SJSA1 (cell line): ENCODE measurements around the gene MRPS27. TPM values are rescaled to one million over a fixed set of nuclear protein-coding genes. Genes with fewer than 3 reads are reported as not detected.

Experiments
- DNase-seq, 2 experiments: peaks; one replicate each; pipeline ENCODE4 v3.0.0-alpha.2; 2015 to 2020; ENCODE audit warnings: low spot score in 2 of 2, low read depth in 1 of 2
- H3K27ac ChIP-seq: fragments of 250-450 bp; sonication (Bioruptor Pico); 2 replicates; pipeline ENCODE4 v1.5.1; 2020; ENCODE audit warnings: mild to moderate bottlenecking, moderate library complexity
- H3K27me3 ChIP-seq: fragments of 250-450 bp; sonication (Bioruptor Pico); replicated peaks from 2 replicates; pipeline ENCODE4 v1.5.1; 2020; ENCODE audit warnings: mild to moderate bottlenecking, moderate library complexity
- H3K36me3 ChIP-seq: fragments of 250-450 bp; sonication (Bioruptor Pico); 2 replicates; pipeline ENCODE4 v1.5.1; 2020; ENCODE audit warnings: mild to moderate bottlenecking
- H3K4me1 ChIP-seq: fragments of 250-450 bp; sonication (Bioruptor Pico); replicated peaks from 2 replicates; pipeline ENCODE4 v1.6.1; 2021; ENCODE audit warnings: mild to moderate bottlenecking
- H3K4me3 ChIP-seq: fragments of 250-450 bp; sonication (Bioruptor Pico); 2 replicates; pipeline ENCODE4 v1.5.1; 2020; ENCODE audit warnings: mild to moderate bottlenecking
- H3K9me3 ChIP-seq: fragments of 250-450 bp; sonication (Bioruptor Pico); replicated peaks from 2 replicates; pipeline ENCODE4 v1.5.1; 2020; ENCODE audit warnings: mild to moderate bottlenecking
- total RNA-seq: library from RNA; depleted of rRNA; stranded (reverse); fragments of >200 nt; shearing (Covaris generic); gene quantifications from 2 replicates; pipeline ENCODE4 v1.2.3, GENCODE V29; 2014

Gene MRPS27
- total RNA-seq, 1 experiment from 2014 or later, result 57.3 TPM

DNA sequence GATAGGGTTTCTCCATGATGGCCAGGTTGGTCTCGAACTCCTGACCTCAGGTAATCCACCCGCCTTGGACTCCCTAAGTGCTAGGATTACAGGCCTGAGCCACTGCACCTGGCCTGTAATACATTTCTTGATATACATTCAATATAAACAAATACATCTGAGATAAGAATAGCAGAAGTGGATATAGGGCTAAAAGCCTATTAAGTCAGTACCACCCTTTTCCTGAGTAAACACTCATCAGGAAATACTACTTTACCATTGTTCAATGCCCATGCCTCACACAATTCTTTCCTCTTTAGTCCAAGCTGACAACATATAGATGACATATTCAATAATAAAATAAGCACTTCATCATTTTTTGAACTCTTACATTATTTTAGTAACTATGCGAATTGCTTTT, 64.8 kb downstream of the MRPS27 start:
- no peak overlapping the region for H3K27ac ChIP-seq
- no peaks in the 10 kb centered on the region for H3K27me3 ChIP-seq
- no peak for DNase-seq
- H3K9me3 ChIP-seq, result no peaks in the 10 kb centered on the region
- H3K4me3 ChIP-seq, result no peak overlapping the region
- 0 out of 2 replicates have a peak, but pooled peaks cover 4% of the 10 kb centered on the region for H3K4me1 ChIP-seq
- peaks cover 4% of the 10 kb centered on the region; the same call in 1 of the 2 replicates for H3K36me3 ChIP-seq

DNA sequence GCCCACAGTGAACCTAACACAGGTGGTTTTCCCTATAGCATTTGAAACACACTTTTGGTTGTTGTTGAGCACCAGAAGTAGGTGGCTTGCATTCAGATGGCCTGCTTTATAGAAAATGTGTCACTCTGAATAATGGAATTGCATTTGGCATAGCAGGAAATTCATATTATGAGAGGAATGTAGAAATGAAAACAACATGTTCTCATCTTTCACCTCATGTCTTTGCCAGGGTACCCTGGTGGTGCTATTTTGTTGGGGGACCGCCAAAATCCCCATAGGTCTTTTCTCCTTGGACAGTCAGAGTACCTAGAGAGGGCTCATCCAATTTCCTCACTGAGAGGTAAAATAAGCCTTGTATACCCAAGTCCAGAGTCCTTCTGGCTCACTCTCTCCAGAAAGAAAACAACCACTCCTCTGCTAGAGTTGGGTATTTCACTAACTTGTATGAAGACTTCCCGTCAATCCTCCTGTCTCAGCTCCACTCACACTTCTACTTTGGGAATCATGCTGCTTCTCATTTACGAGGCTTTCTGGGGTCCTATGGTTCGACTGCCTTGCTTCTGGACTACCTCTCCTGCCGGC, 67.4 kb downstream of the MRPS27 start:
- H3K4me3 ChIP-seq, result no peak overlapping the region
- no peak for DNase-seq
- H3K27ac ChIP-seq, result no peak overlapping the region
- peaks cover 4% of the 10 kb centered on the region; the same call in 1 of the 2 replicates for H3K36me3 ChIP-seq
- H3K27me3 ChIP-seq, result no peaks in the 10 kb centered on the region
- H3K4me1 ChIP-seq, result peaks cover 19% of the 10 kb centered on the region
- no peaks in the 10 kb centered on the region for H3K9me3 ChIP-seq

- H3K4me3 ChIP-seq, result no peak overlapping the region
- no peaks in the 10 kb centered on the region for H3K27me3 ChIP-seq
- H3K4me1 ChIP-seq, result peaks cover 26% of the 10 kb centered on the region
- DNase-seq, result no peak
- H3K9me3 ChIP-seq, result no peaks in the 10 kb centered on the region
- no peak overlapping the region for H3K27ac ChIP-seq
- peaks cover 4% of the 10 kb centered on the region; the same call in 1 of the 2 replicates for H3K36me3 ChIP-seq
Measured at GRCh38 chr5:72252008-72252407, 68.0 kb downstream of the MRPS27 start.

GRCh38 chr5:72251386-72251785, 68.7 kb downstream of the MRPS27 start:
- H3K27ac ChIP-seq, result no peak overlapping the region
- H3K9me3 ChIP-seq, result no peaks in the 10 kb centered on the region
- H3K4me1 ChIP-seq, result peaks cover 29% of the 10 kb centered on the region

DNA sequence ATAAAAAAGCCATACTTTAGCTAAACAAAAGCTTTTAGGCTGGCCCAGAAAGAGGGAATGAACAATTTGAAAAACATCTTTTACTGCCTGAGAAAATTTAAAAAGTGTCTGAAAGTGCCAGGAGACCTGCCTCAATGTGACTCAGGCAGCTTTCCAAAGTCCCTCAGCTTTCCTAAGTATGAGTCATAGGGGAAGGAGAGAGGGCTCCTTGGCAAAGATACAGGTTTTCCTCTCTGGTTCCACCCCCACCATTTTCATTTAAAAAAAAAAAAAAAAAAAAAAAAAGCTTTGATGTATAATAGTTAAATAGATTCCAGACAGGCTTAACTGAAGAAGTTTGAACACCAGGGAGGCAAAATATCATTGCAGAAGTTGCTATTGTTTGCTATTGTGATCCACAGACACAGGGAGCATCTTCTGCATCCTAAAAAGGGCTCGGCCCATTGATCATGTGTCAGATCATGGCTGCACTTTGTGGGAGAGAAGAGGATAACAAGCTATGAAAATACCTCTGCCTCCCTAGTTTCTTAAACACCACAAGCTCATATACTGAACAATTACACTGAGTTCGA, 71.5 kb downstream of the MRPS27 start:
- Histone ChIP-seq H3K4me3 (no peak overlapping the region), H3K27ac (peak overlapping the region; percentile 29), H3K36me3 (no peaks in the 10 kb centered on the region), H3K4me1 (peaks cover 46% of the 10 kb centered on the region), H3K9me3 (no peaks in the 10 kb centered on the region), H3K27me3 (no peaks in the 10 kb centered on the region)
- peak; percentile 75 to 89 for DNase-seq

More at GRCh38 chr5:72251386-72251785, 68.7 kb downstream of the MRPS27 start:
- Histone ChIP-seq H3K27me3 (no peaks in the 10 kb centered on the region), H3K36me3 (peaks cover 4% of the 10 kb centered on the region; the same call in 1 of the 2 replicates), H3K4me3 (no peak overlapping the region)
- no peak for DNase-seq

GRCh38 chr5:72246954-72247442, 73.0 kb downstream of the MRPS27 start:
- no peaks in the 10 kb centered on the region for H3K9me3 ChIP-seq
- H3K4me1 ChIP-seq, result peaks cover 58% of the 10 kb centered on the region
- peak in 1 of 2 experiments; percentile 83 for DNase-seq
- H3K27ac ChIP-seq, result peak overlapping the region; percentile 60
- no peaks in the 10 kb centered on the region for H3K27me3 ChIP-seq
- no peak overlapping the region for H3K4me3 ChIP-seq
- no peaks in the 10 kb centered on the region for H3K36me3 ChIP-seq

DNA sequence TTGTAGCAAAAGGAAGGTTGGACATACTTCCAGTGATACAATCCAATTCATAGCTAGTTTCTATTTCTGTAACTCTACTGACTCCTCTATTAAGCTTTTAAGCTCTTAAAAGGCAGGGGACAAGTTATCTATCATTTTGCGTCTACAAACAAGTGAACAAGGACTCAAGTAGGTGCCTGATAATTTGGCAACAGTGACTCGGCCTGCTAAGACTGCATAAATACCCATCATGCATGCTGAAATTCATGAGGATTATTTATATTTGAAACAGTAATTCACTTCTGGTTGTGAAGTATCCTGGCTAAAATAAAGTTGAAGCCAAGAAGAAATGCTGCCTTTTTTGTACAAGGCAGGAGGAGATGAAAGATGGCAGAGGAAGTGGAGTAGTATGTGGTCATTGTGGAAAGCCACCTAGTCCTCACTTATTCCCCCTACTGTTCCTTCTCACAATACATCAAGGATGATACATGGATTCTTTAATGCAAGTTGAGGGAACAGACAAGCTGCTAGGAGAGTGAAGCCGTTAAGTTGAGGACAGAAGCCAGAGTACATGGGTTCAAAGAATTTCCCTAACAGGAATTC, 74.0 kb downstream of the MRPS27 start:
- peak in 1 of 2 experiments; percentile 30 for DNase-seq
- Histone ChIP-seq H3K4me3 (no peak overlapping the region), H3K27ac (peak overlapping the region; percentile 60), H3K9me3 (no peaks in the 10 kb centered on the region), H3K27me3 (no peaks in the 10 kb centered on the region), H3K36me3 (no peaks in the 10 kb centered on the region; the same call in 1 of the 2 replicates), H3K4me1 (peaks cover 58% of the 10 kb centered on the region)

DNA sequence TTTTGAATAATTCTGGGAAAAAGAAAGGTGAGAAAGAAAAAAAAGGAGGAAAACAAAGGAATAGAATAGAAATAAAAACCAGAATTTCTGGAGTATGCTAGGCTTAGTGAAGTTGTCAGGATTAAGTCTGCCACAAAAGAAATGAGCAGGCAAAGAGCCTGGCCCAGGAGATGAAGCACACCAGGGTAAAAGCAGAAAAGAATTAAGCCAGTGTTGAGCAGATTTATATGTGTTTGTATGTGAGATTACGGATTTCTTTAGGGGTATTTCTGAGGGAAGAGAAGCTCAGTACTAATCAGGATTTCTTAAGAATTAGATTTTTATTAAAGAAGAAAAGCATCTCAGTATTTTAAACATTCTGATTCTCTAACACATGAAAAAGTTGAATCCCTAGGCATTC, 74.5 kb downstream of the MRPS27 start:
- Histone ChIP-seq H3K4me3 (no peak overlapping the region), H3K27me3 (no peaks in the 10 kb centered on the region), H3K9me3 (no peaks in the 10 kb centered on the region), H3K4me1 (peaks cover 58% of the 10 kb centered on the region), H3K36me3 (no peaks in the 10 kb centered on the region; the same call in 1 of the 2 replicates), H3K27ac (peak overlapping the region; percentile 60)
- DNase-seq, result no peak

GRCh38 chr5:72244862-72245371, 75.1 kb downstream of the MRPS27 start:
- DNase-seq, result peak in 1 of 2 experiments; percentile 34
- Histone ChIP-seq H3K9me3 (no peaks in the 10 kb centered on the region), H3K4me3 (no peak overlapping the region), H3K4me1 (peaks cover 58% of the 10 kb centered on the region), H3K27ac (no peak overlapping the region), H3K27me3 (no peaks in the 10 kb centered on the region), H3K36me3 (no peaks in the 10 kb centered on the region; the same call in 1 of the 2 replicates)

- no peak for DNase-seq
- Histone ChIP-seq H3K4me3 (no peak overlapping the region), H3K9me3 (no peaks in the 10 kb centered on the region), H3K4me1 (peaks cover 52% of the 10 kb centered on the region), H3K27me3 (no peaks in the 10 kb centered on the region), H3K27ac (no peak overlapping the region), H3K36me3 (no peaks in the 10 kb centered on the region; the same call in 1 of the 2 replicates)
Measured at GRCh38 chr5:72243706-72244105, 76.3 kb downstream of the MRPS27 start.

DNA sequence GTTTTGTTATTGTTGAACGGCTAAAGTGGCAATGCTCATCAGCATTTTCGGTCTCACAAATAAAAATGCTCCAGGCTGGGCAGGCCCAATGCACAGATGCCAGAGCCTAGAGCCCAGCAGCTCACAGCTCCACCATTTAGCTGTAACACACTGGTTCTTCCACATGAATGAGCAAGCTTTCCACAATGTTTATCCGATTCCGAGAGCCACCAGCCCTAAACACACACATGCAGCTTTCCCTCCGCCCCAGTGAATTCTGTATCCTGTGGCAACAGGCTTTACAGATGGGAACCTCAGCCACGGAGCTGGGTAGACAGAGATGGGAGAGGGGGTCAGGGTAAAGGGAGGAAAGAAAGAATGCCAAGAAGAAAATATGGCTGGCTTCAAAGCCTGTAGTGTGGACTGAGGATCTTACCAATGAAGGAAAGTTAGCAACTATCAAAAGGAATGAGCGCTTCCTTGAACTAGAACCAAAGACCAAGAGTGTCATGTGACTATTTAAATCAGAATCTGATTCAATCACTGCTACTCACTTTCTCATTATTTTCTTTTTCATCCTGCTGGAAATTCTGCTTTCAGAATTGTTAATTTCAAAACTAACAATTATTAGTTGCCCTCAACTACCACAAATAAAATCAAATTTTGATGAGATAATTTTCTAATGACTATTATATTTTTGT, 77.1 kb downstream of the MRPS27 start:
- H3K4me1 ChIP-seq, result peaks cover 46% of the 10 kb centered on the region
- H3K4me3 ChIP-seq, result no peak overlapping the region
- H3K27me3 ChIP-seq, result no peaks in the 10 kb centered on the region
- peak; percentile 48 to 56 for DNase-seq
- H3K36me3 ChIP-seq, result no peaks in the 10 kb centered on the region; the same call in 1 of the 2 replicates
- H3K9me3 ChIP-seq, result no peaks in the 10 kb centered on the region
- H3K27ac ChIP-seq, result no peak overlapping the region

GRCh38 chr5:72241346-72242003, 78.6 kb downstream of the MRPS27 start:
- no peaks in the 10 kb centered on the region for H3K9me3 ChIP-seq
- H3K36me3 ChIP-seq, result peaks cover 4% of the 10 kb centered on the region
- H3K4me3 ChIP-seq, result no peak overlapping the region
- H3K27ac ChIP-seq, result no peak overlapping the region
- no peak for DNase-seq
- peaks cover 31% of the 10 kb centered on the region for H3K4me1 ChIP-seq
- H3K27me3 ChIP-seq, result no peaks in the 10 kb centered on the region
